NOMO-1 treated with dmso at 0.1 percent for 144 hours (cell line): ENCODE measurements around the gene ATP10A.

Source experiments
- DNase-seq: peaks from one replicate; lab custom pipeline; 2025; ENCODE audit not compliant: unreplicated experiment; lab: John Stamatoyannopoulos, UW

ATP10A gene

GRCh38 chr15:25742776-25743547, 120.2 kb downstream of the ATP10A start:
- DNase-seq, result no peak

DNA sequence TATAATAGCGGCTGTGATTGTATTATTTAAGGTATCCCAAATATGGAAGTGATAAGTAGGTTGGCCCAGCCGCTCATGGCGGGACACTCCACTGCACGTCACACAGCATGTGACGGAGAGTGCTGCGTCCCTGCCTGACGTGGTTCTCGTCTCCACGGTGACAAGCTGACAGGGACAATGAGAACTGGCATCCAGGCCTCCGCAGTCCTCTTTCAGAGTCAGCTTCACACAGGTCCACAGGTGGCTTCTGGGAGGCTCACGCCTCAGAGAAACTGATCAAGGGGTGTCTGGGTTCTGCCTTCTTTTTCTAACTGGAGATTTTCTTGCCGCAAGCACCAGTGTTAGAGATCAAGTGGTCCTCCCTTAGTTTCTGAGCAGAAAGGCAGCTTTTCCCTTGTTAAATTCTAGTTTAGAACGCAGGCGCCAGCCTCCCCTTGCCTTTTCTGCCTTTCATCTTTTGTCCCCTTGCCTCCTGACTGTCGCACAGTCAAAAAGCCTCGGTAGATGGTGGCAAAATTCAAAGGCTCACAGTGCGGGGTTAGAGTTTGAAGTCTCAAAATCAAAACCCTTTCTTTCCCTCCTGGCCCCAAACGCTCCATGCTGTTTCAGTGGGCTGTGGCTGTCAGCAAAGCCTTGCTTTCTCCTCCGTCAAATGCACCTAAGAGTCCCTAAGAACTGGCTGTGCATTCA, 120.9 kb downstream of the ATP10A start:
- DNase-seq, result no peak

DNA sequence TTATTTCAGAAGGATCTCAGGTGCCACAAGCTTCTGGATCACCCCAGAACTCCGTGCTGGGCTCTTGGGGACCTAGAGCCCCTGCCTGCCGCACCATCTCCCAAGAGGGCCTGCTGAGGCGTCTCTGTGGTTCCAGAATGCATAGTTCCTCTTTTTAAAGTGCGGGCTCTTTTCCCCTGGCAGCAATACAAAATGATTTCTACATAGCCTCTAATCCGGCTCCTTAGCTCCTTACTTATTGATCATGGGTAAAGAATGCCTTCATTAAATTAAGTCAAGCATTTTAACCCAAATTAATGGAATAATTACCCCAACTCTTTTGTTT, 121.9 kb downstream of the ATP10A start:
- peak; percentile 67 for DNase-seq

DNA sequence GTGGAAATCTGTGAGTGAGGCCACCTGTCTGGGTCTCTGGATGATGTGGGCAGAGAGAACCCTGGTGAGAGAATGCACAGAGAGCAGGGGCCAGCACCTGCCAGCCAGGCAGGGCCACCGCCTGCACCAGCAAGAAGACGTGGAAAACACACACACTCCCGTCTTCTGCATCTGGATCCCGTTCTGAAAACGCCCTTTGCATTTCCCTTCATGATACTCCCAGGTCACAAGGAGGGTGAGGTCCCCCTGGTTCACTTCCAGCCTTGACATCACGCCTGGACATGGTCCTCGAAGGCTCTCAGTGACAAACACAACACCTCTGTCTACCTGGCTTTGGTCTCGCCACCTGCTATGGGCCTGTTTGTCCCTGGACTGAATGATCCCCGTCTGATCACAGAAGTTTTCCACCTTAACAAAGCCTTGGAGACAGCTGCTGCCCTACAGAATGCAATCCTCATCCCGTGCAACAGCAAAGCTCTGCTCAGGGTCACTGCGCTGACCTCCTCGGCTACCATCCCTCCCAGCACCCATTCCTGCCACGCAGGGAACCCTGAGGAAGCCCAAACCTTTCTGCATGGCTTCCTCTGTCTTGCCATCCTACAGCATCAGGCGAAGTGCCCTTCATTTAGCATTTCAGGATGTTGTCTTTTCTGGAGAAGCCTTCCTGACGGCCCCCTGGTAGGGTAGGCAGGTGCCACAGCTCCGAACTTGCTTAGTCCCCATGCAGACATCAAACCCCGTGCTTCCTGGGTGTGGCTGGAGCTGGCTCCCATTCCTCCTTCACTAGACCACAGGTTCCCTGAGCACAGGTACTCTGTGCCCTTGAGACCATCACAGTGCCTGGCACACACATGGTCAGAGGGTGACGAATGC, 122.5 kb downstream of the ATP10A start:
- DNase-seq, result no peak

- DNase-seq, result peak; percentile 35
Observed at GRCh38 chr15:25739687-25740121, 123.4 kb downstream of the ATP10A start.

GRCh38 chr15:25738171-25738965, 124.8 kb downstream of the ATP10A start:
- DNase-seq, result peak; percentile 64

DNA sequence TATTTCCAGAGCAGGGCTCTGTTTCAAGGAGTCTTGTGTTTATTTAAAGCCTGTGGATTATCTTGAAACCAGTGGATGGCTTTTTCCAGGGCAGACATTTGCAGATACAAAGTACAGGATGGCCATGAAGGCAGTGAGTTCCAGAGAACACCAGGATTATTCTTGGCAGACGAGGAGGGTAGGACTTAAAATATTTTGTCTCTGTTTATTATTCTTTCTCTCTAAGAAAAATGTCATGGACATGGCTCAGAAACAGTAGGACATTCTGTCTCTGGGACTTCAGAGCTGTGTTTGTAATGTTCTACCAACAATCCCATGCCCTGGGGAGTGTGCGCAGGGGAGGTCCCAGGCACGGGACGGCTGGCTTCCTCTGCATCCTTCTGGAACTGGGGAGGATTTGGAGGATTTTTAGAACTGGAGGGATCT, 125.9 kb downstream of the ATP10A start:
- DNase-seq, result no peak

- DNase-seq, result no peak
Observed at GRCh38 chr15:25736461-25736860, 126.7 kb downstream of the ATP10A start.

DNA sequence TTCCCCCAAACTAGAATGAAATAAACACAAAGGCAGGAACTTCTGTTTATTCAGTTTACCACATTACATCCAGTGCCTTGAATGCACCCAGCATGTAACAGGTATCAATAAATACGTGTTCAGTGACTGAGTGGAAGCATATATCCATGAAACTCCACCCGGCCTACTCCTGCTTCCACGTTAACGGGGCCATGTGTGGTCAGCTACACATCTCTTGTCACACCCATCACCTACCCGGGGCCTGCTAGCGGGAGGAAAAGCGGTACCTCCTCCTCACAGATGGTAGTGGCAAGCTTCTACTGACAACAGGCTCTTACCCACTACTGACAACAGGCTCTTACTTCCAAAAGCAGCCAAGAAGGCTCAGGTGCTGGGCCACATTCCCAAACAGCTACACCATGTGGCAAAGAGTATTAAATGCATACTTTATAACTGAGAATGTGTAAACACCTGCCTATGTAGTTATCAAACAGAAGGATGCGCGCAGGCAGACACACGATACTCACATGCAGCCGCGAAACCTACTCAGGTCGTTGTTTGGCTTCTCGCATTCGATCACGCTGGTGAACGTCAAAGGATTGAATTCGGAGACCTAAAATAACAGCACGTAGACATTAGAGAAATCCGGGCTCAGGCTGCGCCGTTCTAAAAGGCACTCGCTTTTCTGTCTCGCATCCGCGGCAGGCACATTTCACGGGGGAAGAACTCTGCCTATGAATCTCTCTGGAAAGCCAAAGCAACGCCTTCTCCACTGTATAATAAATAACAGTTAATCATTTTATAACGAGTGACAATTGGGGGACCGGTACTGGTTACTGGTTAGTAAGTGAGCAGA, 127.4 kb downstream of the ATP10A start:
- DNase-seq, result no peak

- DNase-seq, result no peak
Observed at GRCh38 chr15:25734680-25735355, 128.3 kb downstream of the ATP10A start.

GRCh38 chr15:25733856-25734679, 129.1 kb downstream of the ATP10A start:
- no peak for DNase-seq

DNA sequence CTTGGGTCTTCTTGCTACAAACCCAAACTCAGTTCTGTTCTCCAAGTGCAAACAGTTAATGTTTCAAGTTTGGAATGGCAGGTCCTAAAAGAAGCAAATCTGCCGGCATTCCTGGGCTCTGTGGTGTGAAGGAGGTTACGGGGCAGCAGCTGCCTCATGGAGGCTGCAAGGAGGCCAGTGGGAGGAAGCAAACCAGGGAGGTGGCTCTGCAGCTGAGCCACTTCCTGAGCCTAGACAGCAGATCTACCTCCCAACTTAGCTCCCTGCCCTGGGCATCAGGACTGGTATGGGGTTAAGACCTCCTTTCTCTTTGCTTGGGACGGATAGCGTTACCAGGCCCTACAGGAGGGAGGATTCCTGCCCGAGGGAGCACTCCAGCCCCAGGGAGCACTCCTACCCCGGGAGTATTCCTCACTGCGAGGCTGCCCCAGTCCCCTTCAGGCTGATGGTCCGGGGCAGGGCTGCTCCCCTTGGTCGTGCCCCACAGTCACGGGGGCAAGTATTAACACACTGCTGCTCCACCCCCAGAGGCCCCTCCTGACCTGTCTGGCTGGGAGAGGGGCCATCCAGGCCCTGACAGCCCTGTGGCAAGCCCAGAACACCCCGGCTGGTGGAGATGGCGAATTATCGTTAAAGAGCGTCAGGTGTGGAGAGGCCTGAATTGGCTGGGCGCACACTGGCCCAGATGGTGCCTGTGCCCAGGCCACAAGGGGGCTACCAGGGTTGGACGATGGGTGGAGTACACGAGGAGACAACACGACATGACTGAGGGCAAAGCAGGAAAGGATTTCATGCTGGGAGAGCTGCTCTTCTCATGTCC, 129.9 kb downstream of the ATP10A start:
- no peak for DNase-seq

- DNase-seq, result no peak
Observed at GRCh38 chr15:25732191-25732590, 130.9 kb downstream of the ATP10A start.

DNA sequence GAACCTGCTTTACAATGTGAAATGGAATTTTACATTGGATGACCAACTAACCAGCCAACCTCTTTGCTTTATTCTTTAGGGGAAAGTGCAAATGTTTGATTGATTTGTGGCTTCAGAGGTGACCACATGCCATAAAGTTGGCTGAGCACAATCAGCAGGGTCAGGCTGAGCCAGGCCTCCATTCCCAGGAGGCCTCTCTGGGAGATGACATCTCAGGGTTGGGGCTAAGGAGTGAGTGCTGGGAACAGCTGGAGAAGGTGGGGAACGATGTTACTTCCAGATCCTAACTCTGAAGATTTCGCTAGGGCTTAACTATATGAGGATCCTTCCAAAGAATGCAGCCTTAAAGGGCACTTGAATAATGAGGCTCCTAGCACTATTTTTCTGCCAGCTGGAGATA, 131.7 kb downstream of the ATP10A start:
- no peak for DNase-seq

DNA sequence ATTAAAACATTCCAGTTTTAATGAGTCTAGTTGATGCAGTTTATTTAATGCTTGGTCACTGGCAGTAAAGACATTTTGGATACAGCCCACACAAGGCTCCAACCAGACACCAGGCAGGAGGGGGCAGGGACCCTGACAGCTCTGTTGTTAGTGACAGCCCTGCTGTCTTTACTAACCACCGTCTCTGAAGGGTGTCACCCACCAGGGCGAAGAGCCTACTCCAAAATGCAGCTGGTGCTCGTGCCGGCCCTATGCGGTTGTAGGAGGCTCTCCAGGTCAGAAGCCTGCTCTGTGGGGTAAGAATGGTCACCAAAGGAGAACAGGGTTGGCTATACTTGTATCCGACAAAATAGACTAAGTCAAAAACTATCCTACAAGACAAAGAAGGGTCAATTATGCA, 132.2 kb downstream of the ATP10A start:
- DNase-seq, result no peak

DNA sequence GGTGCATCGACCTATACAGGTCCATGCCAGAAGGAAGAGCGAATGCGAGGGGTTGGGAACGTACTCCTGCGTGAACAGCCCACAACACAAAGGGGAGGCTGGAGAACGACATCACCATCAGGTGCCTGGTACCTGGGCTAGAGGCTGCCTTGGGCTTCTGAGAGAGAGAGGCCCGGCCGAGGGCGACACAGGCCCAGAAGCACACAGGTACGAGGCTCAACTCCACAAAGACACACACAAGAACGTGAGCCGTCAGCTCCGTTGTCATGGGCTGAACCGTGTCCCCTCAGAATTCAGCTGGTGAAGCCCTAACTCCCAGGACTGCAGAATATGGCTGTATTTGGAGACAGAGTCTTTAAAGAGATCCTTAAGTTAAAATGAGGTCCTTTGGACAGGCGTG, 134.3 kb downstream of the ATP10A start:
- no peak for DNase-seq

DNA sequence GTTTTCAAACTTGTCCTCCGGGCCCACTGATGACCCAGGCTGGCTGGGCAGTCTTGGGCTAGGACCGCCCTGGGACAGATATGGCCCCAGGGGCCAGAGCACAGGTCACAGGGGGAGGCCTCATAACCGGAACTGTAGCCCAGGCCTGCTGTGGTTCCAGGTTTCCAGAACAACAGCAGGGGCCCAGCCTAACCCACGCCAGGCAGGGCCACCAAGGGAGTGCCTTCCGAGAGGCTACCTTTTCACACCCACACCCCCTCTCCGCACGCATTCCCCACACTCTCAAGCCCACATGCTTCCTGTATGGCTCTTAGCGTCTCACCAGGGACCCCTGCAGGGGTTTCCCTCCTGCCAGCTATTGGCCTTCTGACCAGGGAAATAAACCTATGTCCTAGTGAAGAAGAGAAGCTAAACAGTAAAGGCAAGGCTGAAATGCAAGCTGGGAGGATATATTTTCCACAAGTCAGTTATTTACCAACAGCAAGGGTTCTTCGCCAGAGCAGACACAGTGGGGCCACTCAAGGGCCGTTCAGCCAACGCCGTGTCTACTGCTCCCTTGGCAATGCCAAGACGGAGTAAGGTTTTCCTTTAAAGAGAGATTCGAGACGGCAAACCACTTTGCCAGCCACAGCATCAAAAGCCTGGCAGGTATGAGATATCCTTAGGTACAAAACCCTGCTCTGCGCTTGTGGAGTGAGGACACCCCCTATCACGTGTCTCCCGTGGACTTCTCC, 135.1 kb downstream of the ATP10A start:
- DNase-seq, result no peak
